Activated T-helper 1 cell treated with anti-CD3 and anti-CD28 coated beads, Interleukin-12 subunit alpha, Interleukin-12 subunit beta, Interleukin-2, Interleukin-4 antibody, amounts not matched to agents 30 ng/mL and 10 ng/mL and 1 ng/mL, durations not matched to agents 14 hours and 24 hours and 36 hours (primary cell): ENCODE data around the gene COX4I2. TPM values are rescaled to one million over a fixed set of nuclear protein-coding genes. Genes with fewer than 3 reads are reported as not detected.
"Not testable (repeated sequence)": the region's sequence is repeated elsewhere in the genome, so short reads cannot be mapped to it uniquely, and the experiment has no call there.

Experiments
- DNase-seq: peaks from one replicate; pipeline ENCODE4 v3.0.0; 2021; ENCODE audit warnings: low spot score
- H3K27ac Mint-ChIP-seq: one replicate; pipeline ENCODE4 v1.8.0; 2021; ENCODE audit warnings: mild to moderate bottlenecking, mixed read lengths
- H3K27me3 Mint-ChIP-seq: one replicate; pipeline ENCODE4 v1.8.0; 2022; ENCODE audit warnings: mild to moderate bottlenecking, moderate library complexity, mixed read lengths; ENCODE audit not compliant: insufficient read depth
- H3K36me3 Mint-ChIP-seq: one replicate; pipeline ENCODE4 v1.8.0; 2021; ENCODE audit warnings: low read depth, mixed read lengths
- H3K4me1 Mint-ChIP-seq: one replicate; pipeline ENCODE4 v1.8.0; 2021; ENCODE audit warnings: low read depth, mixed read lengths
- H3K4me3 Mint-ChIP-seq: one replicate; pipeline ENCODE4 v1.8.0; 2021; ENCODE audit warnings: mild to moderate bottlenecking, moderate library complexity, mixed read lengths
- H3K9me3 Mint-ChIP-seq: one replicate; pipeline ENCODE4 v1.8.0; 2021; ENCODE audit warnings: mixed read lengths
- intact Hi-C: fragments of 100-400 bp; cut with micrococcal nuclease; formaldehyde crosslinking; loops from one replicate; pipeline ENCODE4 v1.15.1; 2024
- total RNA-seq: library from RNA; stranded (reverse); gene quantifications from 2 replicates; pipeline ENCODE4 v1.2.3, GENCODE V29; 2022

COX4I2 gene
- total RNA-seq, 1 donor from 2014 or later = not detected

DNA sequence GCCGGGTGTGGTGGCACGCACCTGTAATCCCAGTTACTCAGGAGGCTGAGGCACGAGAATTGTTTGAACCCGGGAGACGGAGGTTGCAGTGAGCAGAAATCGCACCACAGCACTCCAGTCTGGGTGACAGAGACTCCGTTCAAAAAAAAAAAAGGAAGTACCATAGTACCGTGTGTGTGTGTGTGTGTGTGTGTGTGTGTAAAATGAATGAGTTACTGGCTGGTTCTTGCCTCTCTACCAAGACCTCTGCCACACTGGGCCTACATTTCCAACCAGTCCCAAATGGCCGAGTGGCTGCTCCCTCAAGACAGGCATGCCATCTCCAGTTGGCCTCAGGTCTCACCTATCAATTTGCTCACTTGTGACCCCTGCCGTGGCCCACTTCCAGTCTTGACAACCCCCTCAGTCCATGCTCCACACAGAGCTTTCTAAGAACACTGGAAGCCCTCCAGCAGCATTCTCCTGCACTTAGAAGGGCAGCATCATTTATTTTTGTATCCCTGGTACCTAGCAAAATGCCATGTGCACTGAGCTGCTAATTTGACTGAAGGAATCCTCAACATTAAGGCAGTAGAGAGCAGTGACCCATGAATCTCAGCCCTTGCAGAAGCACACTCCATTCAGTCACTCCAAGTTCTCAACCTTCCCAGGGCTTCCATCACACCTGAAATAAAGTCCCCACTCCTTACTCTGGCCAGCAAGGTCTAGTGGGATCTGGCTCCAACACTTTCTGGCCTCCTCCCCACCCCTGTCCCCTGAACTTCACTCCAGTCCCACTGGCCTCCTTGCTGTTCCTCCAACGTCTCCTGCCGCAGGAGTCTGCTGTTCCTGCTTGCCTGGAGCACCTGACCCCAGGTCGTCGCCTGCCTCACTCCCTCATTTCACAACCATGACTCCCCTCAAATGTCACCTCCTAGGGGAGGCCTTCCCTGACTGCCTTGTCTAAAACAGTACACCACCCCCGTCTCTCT is 29.9 kb downstream of the COX4I2 start:
- peaks cover 67% of the 10 kb centered on the region for H3K36me3 Mint-ChIP-seq
- intact Hi-C loops = no loop called here
- peak overlapping the region; percentile 30 for H3K4me3 Mint-ChIP-seq
- peaks cover 85% of the 10 kb centered on the region for H3K4me1 Mint-ChIP-seq
- H3K9me3 Mint-ChIP-seq = no peaks in the 10 kb centered on the region
- no peaks in the 10 kb centered on the region for H3K27me3 Mint-ChIP-seq
- no peak for DNase-seq
- peak overlapping the region; percentile 88 for H3K27ac Mint-ChIP-seq

DNA sequence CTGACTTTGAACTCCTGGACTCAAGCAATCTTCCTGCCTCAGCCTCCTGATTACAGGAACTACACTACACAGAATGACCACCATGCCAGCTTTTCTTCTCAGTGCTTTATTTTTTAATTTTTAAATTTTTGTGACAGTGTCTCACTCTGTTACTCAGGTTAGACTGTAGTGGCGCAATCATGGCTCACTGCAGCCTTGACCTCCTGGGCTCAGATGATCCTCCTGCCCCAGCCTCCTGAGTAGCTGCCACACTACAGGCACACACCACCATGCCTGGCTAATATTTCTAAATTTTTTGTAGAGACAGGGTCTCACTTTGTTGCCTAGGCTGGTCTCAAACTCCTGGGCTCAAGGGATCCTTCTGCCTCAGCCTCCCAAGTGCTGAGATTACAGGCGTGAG is 31.2 kb downstream of the COX4I2 start:
- Mint-ChIP-seq H3K36me3 (peaks cover 67% of the 10 kb centered on the region), H3K4me1 (peaks cover 84% of the 10 kb centered on the region), H3K27ac (peak overlapping the region; percentile 44)
- intact Hi-C loops, H3K9me3 Mint-ChIP-seq, DNase-seq, H3K27me3 Mint-ChIP-seq, H3K4me3 Mint-ChIP-seq: not testable (repeated sequence)

DNA sequence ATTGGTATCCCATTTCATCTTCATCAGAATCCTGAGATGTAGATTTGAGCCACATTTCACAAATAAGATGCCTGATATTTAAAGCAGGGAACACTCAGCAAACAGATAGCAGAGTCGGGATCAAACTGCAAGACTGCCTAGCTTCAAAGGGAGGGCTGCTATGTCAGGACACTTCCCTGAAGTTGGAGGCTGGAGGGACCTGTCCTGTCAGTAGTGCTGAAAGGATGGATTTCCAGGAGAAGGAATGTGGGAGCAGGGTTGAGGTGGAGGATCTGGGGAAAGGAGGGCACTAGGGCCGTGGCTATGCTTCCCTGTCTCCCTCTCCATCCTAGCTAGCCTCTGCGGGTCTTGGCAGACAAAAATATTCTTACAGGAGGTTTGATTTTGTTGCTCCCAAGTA is 32.2 kb downstream of the COX4I2 start:
- Mint-ChIP-seq H3K4me1 (peaks cover 84% of the 10 kb centered on the region), H3K27ac (peak overlapping the region; percentile 79), H3K9me3 (no peaks in the 10 kb centered on the region), H3K36me3 (peaks cover 68% of the 10 kb centered on the region), H3K27me3 (no peaks in the 10 kb centered on the region), H3K4me3 (no peak overlapping the region)
- no peak for DNase-seq
- intact Hi-C loops = no loop called here

DNA sequence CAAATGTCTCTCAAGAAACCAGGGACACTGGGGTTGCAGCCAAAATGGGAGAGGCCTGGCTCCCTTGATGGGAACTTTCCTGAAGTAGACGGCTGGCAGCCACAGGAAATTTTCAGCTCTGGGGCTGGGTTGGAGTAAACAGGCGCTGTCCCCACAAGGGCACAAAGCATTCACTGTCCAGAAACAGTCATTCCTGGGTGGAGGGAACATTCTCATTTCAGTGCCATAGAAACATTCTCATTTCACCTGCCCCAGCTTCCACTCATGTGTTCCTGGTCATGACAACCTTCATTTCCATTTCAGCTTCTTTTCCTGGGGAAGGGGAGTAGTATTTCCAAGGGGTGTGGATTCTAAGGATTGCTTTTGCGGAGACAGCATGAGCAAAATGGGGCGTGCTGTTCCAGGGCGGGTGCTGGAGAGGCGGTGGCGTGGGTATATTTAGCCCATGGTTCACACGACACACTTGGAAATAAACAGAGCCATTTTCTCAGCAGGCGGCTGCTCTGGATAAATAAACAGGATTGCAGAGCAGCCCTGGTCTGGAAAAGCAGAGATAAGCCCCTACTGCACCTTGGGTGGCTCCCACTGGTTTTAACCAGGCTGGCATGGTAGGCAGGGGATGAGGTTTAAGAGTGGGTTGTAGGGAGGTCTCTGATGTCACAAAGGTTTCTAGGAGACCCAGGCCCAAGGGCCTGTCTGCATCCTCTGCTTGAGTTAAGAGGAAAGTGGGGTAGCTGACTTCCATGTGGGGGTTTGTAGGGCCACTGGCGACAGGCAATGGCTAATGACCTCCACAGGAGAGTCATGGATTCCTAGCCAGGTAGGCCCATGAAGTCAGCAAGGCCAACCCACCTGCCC is 32.9 kb downstream of the COX4I2 start:
- H3K36me3 Mint-ChIP-seq = peaks cover 68% of the 10 kb centered on the region
- H3K27me3 Mint-ChIP-seq = no peaks in the 10 kb centered on the region
- no peaks in the 10 kb centered on the region for H3K9me3 Mint-ChIP-seq
- peak overlapping the region; percentile 79 for H3K27ac Mint-ChIP-seq
- H3K4me1 Mint-ChIP-seq = peaks cover 84% of the 10 kb centered on the region
- DNase-seq = no peak
- H3K4me3 Mint-ChIP-seq = no peak overlapping the region
- intact Hi-C loops = no loop called here

DNA sequence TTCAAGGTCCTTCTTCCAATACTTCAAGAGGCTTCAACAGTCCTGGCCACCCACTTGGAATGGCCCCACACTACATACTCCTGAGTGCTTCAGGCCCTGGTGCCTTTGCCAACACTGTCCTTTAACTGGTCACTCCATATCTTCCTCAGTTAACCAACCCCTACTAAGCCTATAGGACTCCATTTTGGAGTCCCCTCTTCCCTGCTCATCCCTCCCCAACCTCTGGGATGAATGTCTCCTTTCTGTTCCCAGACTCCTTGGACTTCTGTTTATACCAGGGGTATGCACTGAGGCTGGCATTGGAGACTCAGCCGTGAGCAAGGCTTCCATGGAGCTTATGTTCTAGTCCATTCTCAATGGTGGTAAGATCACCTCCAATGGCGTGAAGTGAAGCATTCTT is 33.6 kb downstream of the COX4I2 start:
- peaks cover 84% of the 10 kb centered on the region for H3K4me1 Mint-ChIP-seq
- no peak overlapping the region for H3K4me3 Mint-ChIP-seq
- peak overlapping the region; percentile 13 for H3K27ac Mint-ChIP-seq
- no peaks in the 10 kb centered on the region for H3K9me3 Mint-ChIP-seq
- no peak for DNase-seq
- intact Hi-C loops = no loop called here
- H3K36me3 Mint-ChIP-seq = peaks cover 67% of the 10 kb centered on the region
- no peaks in the 10 kb centered on the region for H3K27me3 Mint-ChIP-seq

- intact Hi-C loops = no loop called here
- Mint-ChIP-seq H3K4me1 (peaks cover 86% of the 10 kb centered on the region), H3K27ac (peak overlapping the region; percentile 90), H3K4me3 (peak overlapping the region; percentile 86), H3K36me3 (peaks cover 66% of the 10 kb centered on the region), H3K9me3 (no peaks in the 10 kb centered on the region), H3K27me3 (no peaks in the 10 kb centered on the region)
- DNase-seq = no peak
Measured at GRCh38 chr20:31673435-31673834, 35.7 kb downstream of the COX4I2 start.

GRCh38 chr20:31673943-31674463 is 36.3 kb downstream of the COX4I2 start:
- H3K27ac Mint-ChIP-seq = peak overlapping the region; percentile 90
- intact Hi-C loops = loop anchor here (2.0 kb wide), 1 partner anchor 13 kb away; no protein-coding TSS in a partner anchor
- H3K4me1 Mint-ChIP-seq = peaks cover 92% of the 10 kb centered on the region

GRCh38 chr20:31674895-31675827 is 37.4 kb downstream of the COX4I2 start:
- Mint-ChIP-seq H3K4me3 (peak overlapping the region; percentile 86), H3K27me3 (no peaks in the 10 kb centered on the region), H3K4me1 (peaks cover 89% of the 10 kb centered on the region), H3K36me3 (peaks cover 67% of the 10 kb centered on the region), H3K27ac (peak overlapping the region; percentile 90), H3K9me3 (no peaks in the 10 kb centered on the region)
- intact Hi-C loops = loop anchor here (1.0 to 2.0 kb wide), 6 partner anchors 9 to 47 kb away; partner anchors contain the start of gene BCL2L1
- peak; percentile 71 for DNase-seq

More at GRCh38 chr20:31673943-31674463, 36.3 kb downstream of the COX4I2 start:
- Mint-ChIP-seq H3K4me3 (peak overlapping the region; percentile 86), H3K36me3 (peaks cover 72% of the 10 kb centered on the region), H3K27me3 (no peaks in the 10 kb centered on the region), H3K9me3 (no peaks in the 10 kb centered on the region)
- DNase-seq = no peak

- Mint-ChIP-seq H3K9me3 (no peaks in the 10 kb centered on the region), H3K4me1 (peaks cover 89% of the 10 kb centered on the region), H3K27ac (peak overlapping the region; percentile 90), H3K36me3 (peaks cover 71% of the 10 kb centered on the region), H3K4me3 (peak overlapping the region; percentile 86), H3K27me3 (no peaks in the 10 kb centered on the region)
- DNase-seq = peak; percentile 71
- intact Hi-C loops = loop anchor here (1.0 to 2.0 kb wide), 6 partner anchors 8 to 46 kb away; partner anchors contain the start of gene BCL2L1
Measured at GRCh38 chr20:31675828-31676608, 38.3 kb downstream of the COX4I2 start.

GRCh38 chr20:31676609-31676989 is 38.9 kb downstream of the COX4I2 start:
- peaks cover 72% of the 10 kb centered on the region for H3K36me3 Mint-ChIP-seq
- no peak for DNase-seq
- H3K4me1 Mint-ChIP-seq = peaks cover 89% of the 10 kb centered on the region
- H3K9me3 Mint-ChIP-seq = no peaks in the 10 kb centered on the region
- no peaks in the 10 kb centered on the region for H3K27me3 Mint-ChIP-seq
- intact Hi-C loops = no loop called here
- peak overlapping the region; percentile 90 for H3K27ac Mint-ChIP-seq
- peak overlapping the region; percentile 86 for H3K4me3 Mint-ChIP-seq

GRCh38 chr20:31677553-31678260 is 40.0 kb downstream of the COX4I2 start:
- Mint-ChIP-seq H3K27me3 (no peaks in the 10 kb centered on the region), H3K4me3 (peak overlapping the region; percentile 67), H3K9me3 (no peaks in the 10 kb centered on the region), H3K36me3 (peaks cover 71% of the 10 kb centered on the region), H3K27ac (peak overlapping the region; percentile 86), H3K4me1 (peaks cover 90% of the 10 kb centered on the region)
- intact Hi-C loops = no loop called here
- DNase-seq = no peak
